ENCODE results near the gene MPV17L2. TPM values are rescaled to one million over a fixed set of nuclear protein-coding genes. Genes with fewer than 3 reads are reported as not detected.

The MPV17L2 gene
- total RNA-seq, 3 donors from 2014 or later, result 6.7 to 12.4 (median 12.0) TPM

DNA sequence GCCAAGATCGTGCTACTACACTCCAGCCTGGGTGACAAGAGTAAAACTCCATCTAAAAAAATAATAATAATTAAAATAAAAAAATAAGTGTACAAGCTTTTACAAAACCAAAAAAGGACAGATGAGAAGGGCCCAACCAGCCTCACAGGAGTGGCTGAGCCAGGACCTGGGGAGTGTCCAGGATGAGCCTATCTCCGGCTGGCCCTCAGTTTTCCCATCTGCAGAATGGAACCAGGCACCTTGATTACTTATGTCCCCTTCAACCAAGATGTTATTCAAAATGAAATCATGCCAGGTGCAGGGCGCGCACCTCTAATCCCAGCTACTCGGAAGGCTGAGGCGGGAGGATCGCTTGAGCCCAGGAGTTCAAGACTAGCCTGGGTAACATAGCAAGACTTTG, 28.9 kb upstream of the MPV17L2 start:
- Histone ChIP-seq H3K4me1 (ENCODE audit: low read depth) (peaks cover 6% of the 10 kb centered on the region), H3K4me3 (no peak overlapping the region), H3K36me3 (ENCODE audit: low read depth) (peaks cover 6% of the 10 kb centered on the region), H3K9me3 (no peaks in the 10 kb centered on the region)
- intact Hi-C loops (cut with DNase I, micrococcal nuclease), result loop anchor here in 1 of 2 donors (10.0 kb wide), 1 partner anchor 49 kb away; no protein-coding TSS in a partner anchor
- no peak for DNase-seq
- TF ChIP-seq, protein P1, sequence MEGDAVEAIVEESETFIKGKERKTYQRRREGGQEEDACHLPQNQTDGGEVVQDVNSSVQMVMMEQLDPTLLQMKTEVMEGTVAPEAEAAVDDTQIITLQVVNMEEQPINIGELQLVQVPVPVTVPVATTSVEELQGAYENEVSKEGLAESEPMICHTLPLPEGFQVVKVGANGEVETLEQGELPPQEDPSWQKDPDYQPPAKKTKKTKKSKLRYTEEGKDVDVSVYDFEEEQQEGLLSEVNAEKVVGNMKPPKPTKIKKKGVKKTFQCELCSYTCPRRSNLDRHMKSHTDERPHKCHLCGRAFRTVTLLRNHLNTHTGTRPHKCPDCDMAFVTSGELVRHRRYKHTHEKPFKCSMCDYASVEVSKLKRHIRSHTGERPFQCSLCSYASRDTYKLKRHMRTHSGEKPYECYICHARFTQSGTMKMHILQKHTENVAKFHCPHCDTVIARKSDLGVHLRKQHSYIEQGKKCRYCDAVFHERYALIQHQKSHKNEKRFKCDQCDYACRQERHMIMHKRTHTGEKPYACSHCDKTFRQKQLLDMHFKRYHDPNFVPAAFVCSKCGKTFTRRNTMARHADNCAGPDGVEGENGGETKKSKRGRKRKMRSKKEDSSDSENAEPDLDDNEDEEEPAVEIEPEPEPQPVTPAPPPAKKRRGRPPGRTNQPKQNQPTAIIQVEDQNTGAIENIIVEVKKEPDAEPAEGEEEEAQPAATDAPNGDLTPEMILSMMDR (IDR thresholded peaks at IDR 0.05), result no peak
- no peak for ATAC-seq

DNA sequence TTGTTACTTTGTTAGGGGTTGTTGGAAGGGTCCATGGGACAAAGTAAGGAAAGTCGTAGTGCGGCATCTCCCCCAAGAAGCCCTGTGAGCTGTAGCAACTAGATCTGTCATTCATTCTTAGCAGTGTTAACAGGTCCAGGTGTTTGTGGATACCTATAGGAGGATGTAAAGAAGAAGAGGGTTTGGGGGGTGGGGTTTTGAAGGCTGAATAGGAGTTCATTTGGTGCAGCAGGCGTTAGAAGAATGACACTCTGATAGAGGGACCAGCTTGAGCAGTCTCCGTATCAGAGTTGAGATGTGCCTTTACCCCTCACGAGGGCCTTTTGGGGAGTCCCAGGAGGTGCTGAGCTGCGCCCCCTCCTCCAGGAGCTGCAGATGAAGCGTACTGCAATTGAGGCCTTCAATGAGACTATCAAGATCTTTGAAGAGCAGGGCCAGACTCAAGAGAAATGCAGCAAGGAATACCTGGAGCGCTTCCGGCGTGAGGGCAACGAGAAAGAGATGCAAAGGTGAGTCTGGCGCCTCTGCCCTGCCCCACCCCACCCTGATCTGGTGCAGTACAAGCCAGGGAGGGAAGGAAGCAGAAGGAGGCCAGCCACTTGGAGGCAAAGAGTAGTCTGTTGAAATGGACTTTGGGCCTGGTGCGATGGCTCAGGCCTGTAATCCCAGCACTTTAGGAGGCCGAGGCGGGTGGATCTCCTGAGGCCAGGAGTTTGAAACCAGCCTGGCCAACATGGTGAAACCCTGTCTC, 27.0 kb upstream of the MPV17L2 start:
- intact Hi-C loops (cut with DNase I, micrococcal nuclease), result loop anchor here (5.0 to 10.0 kb wide), 2 partner anchors 51 to 54 kb away; no protein-coding TSS in a partner anchor
- Histone ChIP-seq H3K4me1 (ENCODE audit: low read depth) (peaks cover under 1% of the 10 kb centered on the region), H3K9me3 (no peaks in the 10 kb centered on the region), H3K4me3 (no peak overlapping the region), H3K36me3 (ENCODE audit: low read depth) (peaks cover 6% of the 10 kb centered on the region)
- TF ChIP-seq, protein P1 (IDR thresholded peaks at IDR 0.05), result no peak
- no peak for ATAC-seq
- DNase-seq, result no peak

DNA sequence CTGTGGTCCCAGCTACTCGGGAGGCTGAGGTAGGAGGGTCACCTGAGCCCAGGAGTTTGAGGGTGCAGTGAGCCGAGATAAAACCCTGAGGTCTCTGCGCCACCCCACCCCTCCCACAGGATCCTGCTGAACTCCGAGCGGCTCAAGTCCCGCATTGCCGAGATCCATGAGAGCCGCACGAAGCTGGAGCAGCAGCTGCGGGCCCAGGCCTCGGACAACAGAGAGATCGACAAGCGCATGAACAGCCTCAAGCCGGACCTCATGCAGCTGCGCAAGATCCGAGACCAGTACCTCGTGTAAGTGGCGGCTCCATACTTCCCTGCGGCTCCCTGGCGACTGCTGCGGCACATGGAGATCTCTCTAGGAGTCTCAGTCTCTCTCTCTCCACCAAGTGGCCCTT, 26.0 kb upstream of the MPV17L2 start:
- Histone ChIP-seq H3K9me3 (no peaks in the 10 kb centered on the region), H3K4me3 (no peak overlapping the region), H3K36me3 (ENCODE audit: low read depth) (peaks cover 6% of the 10 kb centered on the region), H3K4me1 (ENCODE audit: low read depth) (no peaks in the 10 kb centered on the region)
- TF ChIP-seq, protein P1 (IDR thresholded peaks at IDR 0.05), result no peak
- no peak for DNase-seq
- ATAC-seq, result no peak
- intact Hi-C loops (cut with DNase I, micrococcal nuclease), result loop anchor here (5.0 to 10.0 kb wide), 2 partner anchors 52 to 55 kb away; no protein-coding TSS in a partner anchor

- peak in 2 of 3 donors; percentile 63 to 66 for DNase-seq
- Histone ChIP-seq H3K36me3 (ENCODE audit: low read depth) (peaks cover 6% of the 10 kb centered on the region), H3K9me3 (no peaks in the 10 kb centered on the region), H3K4me3 (no peak overlapping the region), H3K4me1 (ENCODE audit: low read depth) (no peaks in the 10 kb centered on the region)
- TF ChIP-seq, protein P1 (IDR thresholded peaks at IDR 0.05), result peak; percentile 51
- intact Hi-C loops (cut with DNase I, micrococcal nuclease), result loop anchor here (5.0 to 10.0 kb wide), 2 partner anchors 53 to 56 kb away; no protein-coding TSS in a partner anchor
- peak; percentile 68 for ATAC-seq
These were observed 24.9 kb upstream of the MPV17L2 start for GRCh38 chr19:18167975-18168645.

GRCh38 chr19:18168673-18169381, 24.2 kb upstream of the MPV17L2 start:
- TF ChIP-seq, protein P1 (IDR thresholded peaks at IDR 0.05), result no peak
- H3K9me3 ChIP-seq, result no peaks in the 10 kb centered on the region
- intact Hi-C loops (cut with DNase I, micrococcal nuclease), result loop anchor here (5.0 to 10.0 kb wide), 2 partner anchors 54 to 57 kb away; no protein-coding TSS in a partner anchor
- DNase-seq (peak in 1 of 3 donors; percentile 63), ATAC-seq (no peak)
- H3K4me3 ChIP-seq, result no peak overlapping the region
- no peaks in the 10 kb centered on the region for H3K4me1 ChIP-seq (ENCODE audit: low read depth)
- peaks cover 6% of the 10 kb centered on the region for H3K36me3 ChIP-seq (ENCODE audit: low read depth)

Measured in mucosa of descending colon (tissue), 3 donors.